Stimulated activated naive CD4-positive, alpha-beta T cell (primary cell): ENCODE measurements around the gene TAX1BP3.

ENCODE experiments used
- DNase-seq, 6 experiments: peaks; one replicate each; lab custom pipeline; 2025; lab: John Stamatoyannopoulos, UW

TAX1BP3 gene

GRCh38 chr17:3626831-3627768, 41.3 kb downstream of the TAX1BP3 start:
- no peak for DNase-seq

DNA sequence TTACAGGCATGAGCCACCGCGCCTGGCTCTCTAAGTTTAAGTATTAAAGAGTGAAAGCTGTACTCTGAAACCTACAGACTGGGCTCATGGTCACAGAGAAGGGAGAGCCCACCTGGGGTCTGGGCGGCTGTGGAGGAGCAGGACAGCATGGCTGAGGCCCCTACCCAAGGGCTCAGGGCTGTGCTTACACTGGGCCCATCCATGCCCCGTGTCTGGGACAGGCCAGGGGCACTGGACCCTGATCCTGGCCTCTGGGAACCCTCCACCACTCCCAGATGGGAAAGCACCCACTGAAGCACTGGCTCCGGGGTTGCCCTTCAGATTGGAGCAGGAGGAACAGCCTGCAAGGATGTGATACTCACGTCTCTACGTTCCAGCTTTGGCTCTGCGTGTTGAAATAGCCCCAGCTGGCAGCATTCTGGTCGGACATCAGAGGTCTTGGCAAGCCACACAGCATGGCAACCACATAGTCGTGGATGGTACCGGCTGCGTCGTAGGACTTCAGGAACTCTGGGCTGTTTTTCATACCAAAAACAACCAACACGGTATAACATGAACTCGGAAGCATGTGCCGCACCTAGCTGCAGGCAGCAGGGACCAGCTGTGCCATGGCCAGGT, 45.3 kb downstream of the TAX1BP3 start:
- no peak for DNase-seq

- DNase-seq = no peak
These were observed 47.1 kb downstream of the TAX1BP3 start for GRCh38 chr17:3621146-3621720.

- no peak for DNase-seq
These were observed 53.1 kb downstream of the TAX1BP3 start for GRCh38 chr17:3615160-3615870.

GRCh38 chr17:3613124-3613523, 55.3 kb downstream of the TAX1BP3 start:
- DNase-seq = no peak
